ENCODE results near the gene TBC1D1. TPM values are rescaled to one million over a fixed set of nuclear protein-coding genes. Genes with fewer than 3 reads are reported as not detected.

The TBC1D1 gene
- total RNA-seq, 1 donor, result 59.9 TPM

DNA sequence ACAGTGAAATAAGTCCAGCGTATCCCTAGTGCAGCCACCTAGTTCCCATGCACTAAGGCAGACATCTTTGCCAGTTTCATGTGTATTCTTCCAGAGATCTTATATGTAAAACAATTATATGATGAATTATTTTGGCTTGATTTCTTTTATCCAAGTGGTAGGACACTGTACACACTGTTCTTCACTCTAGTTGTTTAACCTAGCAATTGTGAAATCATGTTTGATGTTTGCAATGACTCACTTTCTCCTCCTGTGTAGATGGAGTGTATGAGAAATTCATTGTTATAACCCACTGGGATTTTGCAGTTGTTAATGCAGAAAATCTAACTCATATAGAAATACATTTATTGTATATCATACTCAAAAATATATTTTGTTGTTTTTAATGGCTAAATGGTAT, 17.5 kb upstream of the TBC1D1 start:
- DNase-seq (ENCODE audit: low read depth), result peak; percentile 73
- no peak overlapping the region for H3K4me3 ChIP-seq (ENCODE audit: low read depth, low read length)
- TF ChIP-seq, protein P1, sequence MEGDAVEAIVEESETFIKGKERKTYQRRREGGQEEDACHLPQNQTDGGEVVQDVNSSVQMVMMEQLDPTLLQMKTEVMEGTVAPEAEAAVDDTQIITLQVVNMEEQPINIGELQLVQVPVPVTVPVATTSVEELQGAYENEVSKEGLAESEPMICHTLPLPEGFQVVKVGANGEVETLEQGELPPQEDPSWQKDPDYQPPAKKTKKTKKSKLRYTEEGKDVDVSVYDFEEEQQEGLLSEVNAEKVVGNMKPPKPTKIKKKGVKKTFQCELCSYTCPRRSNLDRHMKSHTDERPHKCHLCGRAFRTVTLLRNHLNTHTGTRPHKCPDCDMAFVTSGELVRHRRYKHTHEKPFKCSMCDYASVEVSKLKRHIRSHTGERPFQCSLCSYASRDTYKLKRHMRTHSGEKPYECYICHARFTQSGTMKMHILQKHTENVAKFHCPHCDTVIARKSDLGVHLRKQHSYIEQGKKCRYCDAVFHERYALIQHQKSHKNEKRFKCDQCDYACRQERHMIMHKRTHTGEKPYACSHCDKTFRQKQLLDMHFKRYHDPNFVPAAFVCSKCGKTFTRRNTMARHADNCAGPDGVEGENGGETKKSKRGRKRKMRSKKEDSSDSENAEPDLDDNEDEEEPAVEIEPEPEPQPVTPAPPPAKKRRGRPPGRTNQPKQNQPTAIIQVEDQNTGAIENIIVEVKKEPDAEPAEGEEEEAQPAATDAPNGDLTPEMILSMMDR (IDR thresholded peaks at IDR 0.05; ENCODE audit: insufficient read depth, low read length), result no peak

DNA sequence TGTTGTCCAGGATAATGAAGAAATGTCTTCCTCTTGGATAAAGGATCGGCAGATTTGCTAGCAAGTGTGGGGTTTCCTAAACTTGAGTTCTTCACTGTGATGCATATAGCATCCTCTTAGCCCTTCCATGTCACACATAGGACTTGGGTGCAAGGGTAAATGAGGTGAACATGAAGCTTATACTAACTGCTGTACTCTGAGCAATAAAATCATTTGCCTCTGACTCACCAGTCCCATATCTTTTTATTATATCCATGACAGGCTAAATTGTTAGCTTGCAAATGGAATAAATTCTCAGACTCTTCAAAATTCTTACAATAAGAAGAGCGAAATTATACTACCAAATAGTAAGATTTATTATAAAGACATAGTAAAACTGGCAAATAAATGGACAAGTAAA, 14.7 kb upstream of the TBC1D1 start:
- DNase-seq (ENCODE audit: low read depth), result no peak
- TF ChIP-seq, protein P1 (IDR thresholded peaks at IDR 0.05; ENCODE audit: insufficient read depth, low read length), result no peak
- H3K4me3 ChIP-seq (ENCODE audit: low read depth, low read length), result no peak overlapping the region

DNA sequence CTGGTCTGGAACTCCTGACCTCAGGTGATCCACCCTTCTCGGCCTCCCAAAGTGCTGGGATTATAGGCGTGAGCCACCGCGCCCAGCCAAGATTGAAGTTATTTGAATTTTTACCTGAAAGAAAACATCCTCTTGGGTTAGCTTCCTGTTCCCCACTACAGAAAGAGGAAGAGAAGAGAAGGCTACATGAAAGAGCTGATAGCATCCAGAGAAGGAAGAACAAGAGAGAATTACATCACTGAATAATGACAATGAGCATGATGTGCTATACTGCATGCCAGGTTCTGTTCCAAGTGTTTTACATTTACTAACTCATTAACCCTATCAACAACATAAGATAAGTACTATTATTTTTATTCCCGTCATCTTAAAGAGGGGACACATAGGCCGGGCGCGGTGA, 11.5 kb upstream of the TBC1D1 start:
- no peak for DNase-seq (ENCODE audit: low read depth)
- no peak overlapping the region for H3K4me3 ChIP-seq (ENCODE audit: low read depth, low read length)
- TF ChIP-seq, protein P1 (IDR thresholded peaks at IDR 0.05; ENCODE audit: insufficient read depth, low read length), result no peak

DNA sequence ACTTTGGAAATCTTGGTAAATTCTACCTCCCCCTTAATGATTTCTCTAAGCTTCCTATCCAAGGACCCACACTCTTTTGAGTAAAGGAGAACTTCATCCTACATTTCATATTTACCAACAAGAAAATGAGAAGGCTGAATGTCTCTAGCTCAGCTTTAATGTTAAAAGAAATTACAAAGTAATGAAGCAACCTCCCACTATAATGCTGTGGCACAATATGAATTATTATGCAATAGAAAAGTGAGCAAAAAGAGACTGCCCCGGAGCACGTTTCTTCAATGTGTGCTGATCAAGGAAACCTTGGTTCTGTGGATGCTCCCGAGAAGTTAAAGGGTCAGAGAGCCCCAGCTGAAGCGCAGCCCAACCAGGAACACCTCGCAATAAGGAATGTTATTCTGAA, 9.1 kb upstream of the TBC1D1 start:
- TF ChIP-seq, protein P1 (IDR thresholded peaks at IDR 0.05; ENCODE audit: insufficient read depth, low read length), result no peak
- no peak overlapping the region for H3K4me3 ChIP-seq (ENCODE audit: low read depth, low read length)
- no peak for DNase-seq (ENCODE audit: low read depth)

DNA sequence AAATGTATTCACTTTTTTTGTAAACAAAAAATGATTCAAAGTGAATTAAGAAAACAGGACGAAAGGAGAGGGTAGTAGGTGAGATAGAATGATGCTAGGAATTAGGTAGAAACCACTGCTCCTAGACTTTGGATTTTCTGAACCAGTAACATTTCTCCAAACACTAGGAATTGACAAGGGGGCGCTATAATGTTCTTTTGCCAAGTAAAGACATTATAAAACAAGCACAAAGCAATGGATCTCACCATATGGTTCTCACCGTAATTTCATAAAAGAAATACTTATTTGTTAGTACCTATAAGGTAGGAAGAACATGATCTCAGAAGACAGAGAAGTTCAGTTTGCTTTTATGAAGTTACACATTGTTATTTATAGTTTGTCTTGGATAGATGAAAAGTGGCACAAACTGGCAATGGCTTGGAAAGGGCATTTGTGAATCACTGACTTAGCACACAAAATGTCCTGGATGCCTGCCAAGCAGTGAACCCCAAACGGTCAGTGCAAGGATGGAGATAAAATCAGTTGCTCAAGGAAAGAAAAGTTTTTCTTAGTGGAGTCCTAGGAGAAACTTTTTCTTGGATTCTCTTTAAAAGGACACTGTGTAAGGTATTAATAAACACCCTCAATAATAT, 8.1 kb upstream of the TBC1D1 start:
- H3K4me3 ChIP-seq (ENCODE audit: low read depth, low read length), result no peak overlapping the region
- TF ChIP-seq, protein P1 (IDR thresholded peaks at IDR 0.05; ENCODE audit: insufficient read depth, low read length), result no peak
- DNase-seq (ENCODE audit: low read depth), result no peak

DNA sequence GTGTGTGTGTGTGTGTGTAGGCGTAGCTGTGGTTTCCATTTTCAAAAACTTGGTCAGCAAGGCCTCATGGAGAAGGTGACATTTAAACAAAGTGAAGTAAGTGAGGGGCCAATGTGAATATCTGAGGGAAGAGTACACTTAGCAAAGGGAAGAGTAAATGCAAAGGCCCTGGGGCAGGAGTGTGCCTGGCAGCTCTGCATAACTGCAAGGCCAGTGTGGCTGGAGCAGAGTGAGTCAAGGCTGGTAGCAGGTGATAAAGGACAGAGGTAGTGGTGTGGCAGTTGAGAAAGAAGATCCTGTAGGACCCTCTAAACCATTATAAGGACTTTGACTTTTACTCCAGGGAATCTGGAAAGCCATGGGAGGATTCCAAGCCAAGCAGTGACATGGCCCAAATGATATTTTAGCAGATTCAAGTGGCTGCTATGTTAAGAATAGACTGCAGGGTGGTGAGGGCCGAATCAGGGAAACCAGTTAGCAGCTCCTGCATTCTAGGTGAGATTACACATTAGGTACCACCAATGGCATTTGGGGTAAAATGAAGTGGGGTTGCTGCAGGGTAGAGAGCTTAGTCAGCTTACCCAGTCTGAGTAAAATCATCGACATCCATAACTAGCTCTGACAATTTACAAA, 5.9 kb upstream of the TBC1D1 start:
- DNase-seq (ENCODE audit: low read depth), result no peak
- TF ChIP-seq, protein P1 (IDR thresholded peaks at IDR 0.05; ENCODE audit: insufficient read depth, low read length), result no peak

More for the DNA sequence above, 5.9 kb upstream of the TBC1D1 start:
- H3K4me3 ChIP-seq (ENCODE audit: low read depth, low read length), result no peak overlapping the region

Measured in fibroblast of the aortic adventitia (primary cell).